ENCODE results near the gene SGK2.
A peak's percentile ranks its signal among the peaks of the same experiment; 100 is the strongest.

SGK2 gene

GRCh38 chr20:43558412-43559146 is at the start of gene SGK2:
Gene SGK2 (plus strand): TSS chr20:43559027. CDS start chr20:43566496, 7,469 bp downstream.
- peak; percentile 31 for DNase-seq (ENCODE audit: low read depth)
- TF ChIP-seq, protein P1, sequence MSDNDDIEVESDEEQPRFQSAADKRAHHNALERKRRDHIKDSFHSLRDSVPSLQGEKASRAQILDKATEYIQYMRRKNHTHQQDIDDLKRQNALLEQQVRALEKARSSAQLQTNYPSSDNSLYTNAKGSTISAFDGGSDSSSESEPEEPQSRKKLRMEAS (IDR thresholded peaks at IDR 0.05; ENCODE audit: low read depth, low read length), result no peak
- TF ChIP-seq MYC (IDR thresholded peaks at IDR 0.05; ENCODE audit: low read depth, low read length), result no peak
- TF ChIP-seq POLR2A (IDR thresholded peaks at IDR 0.05; ENCODE audit: extremely low read depth, insufficient read length), result no peak
- TF ChIP-seq, protein P2, sequence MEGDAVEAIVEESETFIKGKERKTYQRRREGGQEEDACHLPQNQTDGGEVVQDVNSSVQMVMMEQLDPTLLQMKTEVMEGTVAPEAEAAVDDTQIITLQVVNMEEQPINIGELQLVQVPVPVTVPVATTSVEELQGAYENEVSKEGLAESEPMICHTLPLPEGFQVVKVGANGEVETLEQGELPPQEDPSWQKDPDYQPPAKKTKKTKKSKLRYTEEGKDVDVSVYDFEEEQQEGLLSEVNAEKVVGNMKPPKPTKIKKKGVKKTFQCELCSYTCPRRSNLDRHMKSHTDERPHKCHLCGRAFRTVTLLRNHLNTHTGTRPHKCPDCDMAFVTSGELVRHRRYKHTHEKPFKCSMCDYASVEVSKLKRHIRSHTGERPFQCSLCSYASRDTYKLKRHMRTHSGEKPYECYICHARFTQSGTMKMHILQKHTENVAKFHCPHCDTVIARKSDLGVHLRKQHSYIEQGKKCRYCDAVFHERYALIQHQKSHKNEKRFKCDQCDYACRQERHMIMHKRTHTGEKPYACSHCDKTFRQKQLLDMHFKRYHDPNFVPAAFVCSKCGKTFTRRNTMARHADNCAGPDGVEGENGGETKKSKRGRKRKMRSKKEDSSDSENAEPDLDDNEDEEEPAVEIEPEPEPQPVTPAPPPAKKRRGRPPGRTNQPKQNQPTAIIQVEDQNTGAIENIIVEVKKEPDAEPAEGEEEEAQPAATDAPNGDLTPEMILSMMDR (IDR thresholded peaks at IDR 0.05; ENCODE audit: low read depth, low read length), result no peak
- H3K4me3 ChIP-seq (ENCODE audit: low read depth, low read length), result no peak within 1 kb of the TSS

- TF ChIP-seq POLR2A (IDR thresholded peaks at IDR 0.05; ENCODE audit: extremely low read depth, insufficient read length) (no peak), MYC (IDR thresholded peaks at IDR 0.05; ENCODE audit: low read depth, low read length) (no peak)
- TF ChIP-seq, protein P1 (IDR thresholded peaks at IDR 0.05; ENCODE audit: low read depth, low read length), result no peak
- TF ChIP-seq, protein P2 (IDR thresholded peaks at IDR 0.05; ENCODE audit: low read depth, low read length), result no peak
- H3K4me3 ChIP-seq (ENCODE audit: low read depth, low read length), result no peak overlapping the region
- DNase-seq (ENCODE audit: low read depth), result no peak
These were observed 46.9 kb upstream of the SGK2 start for GRCh38 chr20:43511879-43512278.

GRCh38 chr20:43513372-43513930 is 45.4 kb upstream of the SGK2 start:
- peak overlapping the region; percentile 57 for H3K4me3 ChIP-seq (ENCODE audit: low read depth, low read length)
- DNase-seq (ENCODE audit: low read depth), result no peak
- TF ChIP-seq, protein P1 (IDR thresholded peaks at IDR 0.05; ENCODE audit: low read depth, low read length), result no peak
- TF ChIP-seq MYC (IDR thresholded peaks at IDR 0.05; ENCODE audit: low read depth, low read length) (no peak), POLR2A (IDR thresholded peaks at IDR 0.05; ENCODE audit: extremely low read depth, insufficient read length) (no peak)
- TF ChIP-seq, protein P2 (IDR thresholded peaks at IDR 0.05; ENCODE audit: low read depth, low read length), result no peak

DNA sequence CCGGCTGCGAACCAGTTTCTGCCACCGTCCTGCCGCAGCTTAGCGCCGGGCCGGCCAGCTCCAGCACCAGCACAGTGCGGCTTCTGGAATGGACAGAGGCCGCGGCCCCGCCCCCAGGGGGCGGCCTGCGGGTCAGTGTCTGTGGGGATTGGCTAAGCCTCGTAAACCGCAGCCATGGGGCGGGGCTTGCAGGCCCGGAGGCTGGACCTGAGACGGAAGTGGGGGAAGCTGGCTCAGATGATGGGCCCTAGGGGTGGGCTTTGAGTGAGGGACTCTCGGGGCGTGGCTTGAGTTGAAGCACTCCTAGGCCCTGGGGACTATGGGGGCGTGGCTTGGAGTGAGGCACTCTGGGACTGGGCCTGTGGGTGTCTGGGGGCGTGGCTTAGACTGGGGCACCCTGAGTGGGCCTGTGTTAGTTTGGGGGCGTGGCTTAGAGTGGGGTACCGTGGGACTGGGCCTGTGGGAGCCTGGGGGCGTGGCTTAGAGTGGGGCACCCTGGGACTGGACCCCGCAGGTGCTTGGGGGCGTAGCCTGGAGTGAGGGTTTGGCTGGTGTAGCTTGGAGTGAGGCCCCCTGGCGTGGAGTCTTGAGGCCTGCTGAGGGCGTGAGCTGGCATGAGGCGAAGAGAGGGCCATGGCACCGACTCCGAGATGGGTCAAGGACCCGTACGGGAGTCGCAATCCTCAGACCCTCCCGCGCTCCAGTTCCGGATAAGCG is 44.7 kb upstream of the SGK2 start:
- peak overlapping the region; percentile 67 for H3K4me3 ChIP-seq (ENCODE audit: low read depth, low read length)

GRCh38 chr20:43514648-43514999 is 44.2 kb upstream of the SGK2 start:
- TF ChIP-seq, protein P2 (IDR thresholded peaks at IDR 0.05; ENCODE audit: low read depth, low read length), result no peak
- TF ChIP-seq, protein P1 (IDR thresholded peaks at IDR 0.05; ENCODE audit: low read depth, low read length), result no peak
- TF ChIP-seq POLR2A (IDR thresholded peaks at IDR 0.05; ENCODE audit: extremely low read depth, insufficient read length), result no peak
- TF ChIP-seq MYC (IDR thresholded peaks at IDR 0.05; ENCODE audit: low read depth, low read length), result no peak
- DNase-seq (ENCODE audit: low read depth), result no peak
- H3K4me3 ChIP-seq (ENCODE audit: low read depth, low read length), result peak overlapping the region; percentile 67

More for the DNA sequence above, 44.7 kb upstream of the SGK2 start:
- TF ChIP-seq, protein P1 (IDR thresholded peaks at IDR 0.05; ENCODE audit: low read depth, low read length), result peak; percentile 55; the same call in 1 of the 2 replicates
- TF ChIP-seq POLR2A (IDR thresholded peaks at IDR 0.05; ENCODE audit: extremely low read depth, insufficient read length) (peak; percentile 63), MYC (IDR thresholded peaks at IDR 0.05; ENCODE audit: low read depth, low read length) (peak; percentile 53; the same call in 1 of the 2 replicates)
- TF ChIP-seq, protein P2 (IDR thresholded peaks at IDR 0.05; ENCODE audit: low read depth, low read length), result peak; percentile 18
- peak; percentile 97 for DNase-seq (ENCODE audit: low read depth)
